Nephron (organoid): ENCODE results near the gene MROH7.

ENCODE experiments used
- H3K27ac Mint-ChIP-seq, 3 experiments: 2 replicates each; pipeline ENCODE4 v1.8.0; 2020; ENCODE audit warnings: mixed read lengths in 3 of 3, mild to moderate bottlenecking in 2 of 3, moderate library complexity in 1 of 3
- H3K27me3 Mint-ChIP-seq: 2 replicates; pipeline ENCODE4 v1.8.0; 2021; ENCODE audit warnings: low read depth, mild to moderate bottlenecking, moderate library complexity, mixed read lengths
- H3K36me3 Mint-ChIP-seq: 2 replicates; pipeline ENCODE4 v1.8.0; 2020; ENCODE audit warnings: low read depth, mixed read lengths
- H3K4me1 Mint-ChIP-seq: 2 replicates; pipeline ENCODE4 v1.8.0; 2020; ENCODE audit warnings: mixed read lengths
- H3K4me3 Mint-ChIP-seq, 3 experiments: 2 replicates each; pipeline ENCODE4 v1.8.0; 2020; ENCODE audit warnings: mild to moderate bottlenecking in 3 of 3, mixed read lengths in 3 of 3, moderate library complexity in 2 of 3
- H3K9me3 Mint-ChIP-seq: 2 replicates; pipeline ENCODE4 v1.8.0; 2020; ENCODE audit warnings: mixed read lengths
- TF ChIP-seq, protein P1 (sequence below), 3 experiments: fragments of 200-600 bp; sonication (generic); IDR thresholded peaks; one replicate each; pipeline ENCODE4 v1.5.0; 2021; ENCODE audit warnings: antibody characterized with exemption in 3 of 3; ENCODE audit not compliant: unreplicated experiment in 3 of 3

The MROH7 gene

DNA sequence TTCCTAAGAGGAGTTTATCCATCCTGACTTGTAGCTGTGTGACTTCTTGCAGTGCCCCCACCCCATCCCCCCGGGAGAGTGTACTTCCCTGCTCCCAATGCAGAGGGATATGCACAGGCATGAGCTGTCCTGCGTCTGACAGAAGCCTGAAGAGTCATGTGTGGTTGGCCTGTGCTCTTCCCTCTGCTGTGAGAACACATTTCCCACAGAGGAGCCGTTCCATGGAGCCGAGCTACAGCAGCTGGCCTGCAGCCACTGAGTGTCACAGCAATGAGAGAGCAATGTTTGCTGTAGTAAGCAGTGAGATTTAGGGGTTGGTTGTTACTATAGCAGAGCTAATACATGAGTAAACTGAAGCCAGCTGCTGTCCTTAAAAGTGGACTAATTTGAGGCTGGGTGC is 100.7 kb downstream of the MROH7 start:
- no peaks in the 10 kb centered on the region for H3K4me1 Mint-ChIP-seq
- peak overlapping the region in 1 of 3 experiments; percentile 42 for H3K27ac Mint-ChIP-seq
- no peaks in the 10 kb centered on the region for H3K27me3 Mint-ChIP-seq
- TF ChIP-seq, protein P1, sequence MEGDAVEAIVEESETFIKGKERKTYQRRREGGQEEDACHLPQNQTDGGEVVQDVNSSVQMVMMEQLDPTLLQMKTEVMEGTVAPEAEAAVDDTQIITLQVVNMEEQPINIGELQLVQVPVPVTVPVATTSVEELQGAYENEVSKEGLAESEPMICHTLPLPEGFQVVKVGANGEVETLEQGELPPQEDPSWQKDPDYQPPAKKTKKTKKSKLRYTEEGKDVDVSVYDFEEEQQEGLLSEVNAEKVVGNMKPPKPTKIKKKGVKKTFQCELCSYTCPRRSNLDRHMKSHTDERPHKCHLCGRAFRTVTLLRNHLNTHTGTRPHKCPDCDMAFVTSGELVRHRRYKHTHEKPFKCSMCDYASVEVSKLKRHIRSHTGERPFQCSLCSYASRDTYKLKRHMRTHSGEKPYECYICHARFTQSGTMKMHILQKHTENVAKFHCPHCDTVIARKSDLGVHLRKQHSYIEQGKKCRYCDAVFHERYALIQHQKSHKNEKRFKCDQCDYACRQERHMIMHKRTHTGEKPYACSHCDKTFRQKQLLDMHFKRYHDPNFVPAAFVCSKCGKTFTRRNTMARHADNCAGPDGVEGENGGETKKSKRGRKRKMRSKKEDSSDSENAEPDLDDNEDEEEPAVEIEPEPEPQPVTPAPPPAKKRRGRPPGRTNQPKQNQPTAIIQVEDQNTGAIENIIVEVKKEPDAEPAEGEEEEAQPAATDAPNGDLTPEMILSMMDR (IDR thresholded peaks at IDR 0.05; ENCODE audit: unreplicated experiment in 3 of 3): no peak
- peaks cover 42% of the 10 kb centered on the region for H3K36me3 Mint-ChIP-seq
- no peak overlapping the region for H3K4me3 Mint-ChIP-seq
- H3K9me3 Mint-ChIP-seq: no peaks in the 10 kb centered on the region

DNA sequence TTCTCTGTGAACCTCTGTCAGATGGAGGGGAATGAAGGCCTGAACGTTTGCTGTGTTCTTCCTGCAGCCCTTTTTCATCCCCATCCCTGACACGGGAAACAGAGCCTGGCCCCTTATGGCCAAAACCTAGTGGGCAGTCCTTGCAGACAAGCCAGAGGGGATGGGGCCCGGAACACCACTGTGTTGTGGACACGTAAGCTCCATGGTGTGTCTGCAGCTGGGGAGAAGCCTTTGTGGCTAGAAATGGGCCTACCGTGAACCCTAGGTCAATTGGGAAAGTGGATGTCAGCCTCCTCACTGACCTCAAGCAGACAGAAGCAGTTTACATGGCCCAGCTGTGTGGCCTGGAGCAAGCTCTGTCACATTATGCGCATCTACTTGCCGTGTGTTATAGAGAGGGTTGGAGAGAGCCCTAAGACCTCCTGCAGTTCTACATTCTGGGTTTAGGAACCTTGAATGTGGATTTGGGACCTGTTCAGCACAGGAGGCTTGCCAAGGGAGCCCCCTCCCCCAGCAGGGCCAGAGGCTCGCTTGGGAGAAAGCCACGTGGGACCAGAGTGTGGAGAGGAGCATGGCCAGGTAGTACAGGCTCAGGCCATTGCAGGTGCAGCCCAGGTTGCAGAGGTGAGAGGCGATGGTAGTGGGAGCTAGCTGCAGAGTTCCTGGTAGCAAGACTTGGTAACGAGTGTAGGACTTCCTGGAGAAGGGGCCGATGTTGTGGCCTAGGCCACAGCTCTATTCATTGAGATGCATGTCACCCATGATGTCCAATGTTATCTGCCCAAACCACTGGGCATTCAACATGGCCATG is 102.0 kb downstream of the MROH7 start:
- no peak overlapping the region for H3K4me3 Mint-ChIP-seq
- H3K9me3 Mint-ChIP-seq: no peaks in the 10 kb centered on the region
- peaks cover 30% of the 10 kb centered on the region for H3K36me3 Mint-ChIP-seq
- no peaks in the 10 kb centered on the region for H3K27me3 Mint-ChIP-seq
- TF ChIP-seq, protein P1 (IDR thresholded peaks at IDR 0.05; ENCODE audit: unreplicated experiment in 3 of 3): no peak
- H3K27ac Mint-ChIP-seq: no peak overlapping the region
- no peaks in the 10 kb centered on the region for H3K4me1 Mint-ChIP-seq

DNA sequence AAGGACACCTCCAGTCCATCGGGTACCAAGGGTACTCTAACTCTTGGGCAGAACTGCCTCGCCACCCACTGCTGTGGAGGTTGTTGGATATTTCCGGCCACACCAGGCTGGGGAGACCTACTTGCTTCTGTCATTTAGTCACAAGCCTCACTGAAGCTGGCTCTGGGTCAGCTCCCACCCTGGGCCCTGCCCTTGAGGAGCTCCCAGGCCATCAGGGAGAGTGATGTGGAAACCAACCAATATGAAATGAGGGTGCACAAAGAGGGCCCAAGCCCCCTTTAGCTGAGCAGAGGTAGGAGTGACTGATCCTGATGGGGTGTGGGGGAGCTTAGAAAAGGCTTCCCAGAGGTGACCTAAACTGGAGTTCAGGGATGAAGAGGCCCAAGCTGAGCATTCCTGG is 103.1 kb downstream of the MROH7 start:
- Mint-ChIP-seq H3K4me3 (no peak overlapping the region), H3K27ac (no peak overlapping the region), H3K27me3 (peaks cover 1% of the 10 kb centered on the region), H3K4me1 (no peaks in the 10 kb centered on the region), H3K36me3 (peaks cover 24% of the 10 kb centered on the region), H3K9me3 (no peaks in the 10 kb centered on the region)
- TF ChIP-seq, protein P1 (IDR thresholded peaks at IDR 0.05; ENCODE audit: unreplicated experiment in 3 of 3): no peak

DNA sequence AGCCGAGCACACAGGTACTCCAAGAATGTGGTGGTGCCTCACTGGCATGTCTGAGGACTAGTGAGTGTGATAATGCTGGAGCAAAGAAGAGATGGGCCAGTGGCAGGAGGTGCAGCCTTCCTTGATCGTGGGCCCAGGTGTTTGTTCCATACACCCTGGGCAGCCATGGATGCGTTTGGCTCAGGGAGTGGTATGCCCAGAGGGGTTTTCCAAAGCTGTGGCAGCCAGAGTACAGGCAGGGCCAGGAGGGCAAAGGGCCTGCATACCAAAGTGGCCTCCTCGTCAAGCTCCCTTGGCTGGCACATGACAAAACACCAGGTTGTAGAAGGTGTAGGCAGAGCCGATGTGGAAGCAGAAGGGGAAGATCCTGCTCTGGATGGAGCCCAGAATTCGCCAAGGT is 103.7 kb downstream of the MROH7 start:
- Mint-ChIP-seq H3K36me3 (peaks cover 24% of the 10 kb centered on the region), H3K4me3 (no peak overlapping the region), H3K4me1 (no peaks in the 10 kb centered on the region), H3K27me3 (peaks cover 3% of the 10 kb centered on the region), H3K27ac (no peak overlapping the region), H3K9me3 (no peaks in the 10 kb centered on the region)
- TF ChIP-seq, protein P1 (IDR thresholded peaks at IDR 0.05; ENCODE audit: unreplicated experiment in 3 of 3): no peak

DNA sequence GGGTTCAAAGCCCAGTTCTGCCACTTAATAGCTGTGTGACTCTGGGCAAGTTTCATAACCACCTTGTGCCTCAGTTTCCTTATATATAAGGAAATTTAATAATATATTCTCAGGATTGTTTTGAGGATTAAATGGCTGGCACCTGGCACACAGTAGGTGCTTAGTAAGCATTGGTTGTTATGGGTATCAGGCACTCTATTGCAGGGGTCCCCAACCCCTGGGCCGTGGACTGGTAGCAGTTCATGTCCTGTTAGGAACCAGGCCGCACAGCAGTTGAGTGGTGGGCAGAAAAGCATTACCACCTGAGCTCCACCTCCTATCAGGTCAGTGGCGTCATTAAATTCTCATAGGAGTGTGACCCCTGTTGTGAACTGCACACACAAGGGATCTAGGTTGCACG is 104.3 kb downstream of the MROH7 start:
- Mint-ChIP-seq H3K36me3 (peaks cover 21% of the 10 kb centered on the region), H3K27me3 (peaks cover 3% of the 10 kb centered on the region), H3K9me3 (no peaks in the 10 kb centered on the region), H3K4me1 (no peaks in the 10 kb centered on the region), H3K27ac (no peak overlapping the region), H3K4me3 (no peak overlapping the region)
- TF ChIP-seq, protein P1 (IDR thresholded peaks at IDR 0.05; ENCODE audit: unreplicated experiment in 3 of 3): no peak
